Mesenchymal stem cell (in vitro differentiated cells and primary cell): ENCODE data around the gene ZNF785.
"Not testable (repeated sequence)": the region's sequence is repeated elsewhere in the genome, so short reads cannot be mapped to it uniquely, and the experiment has no call there.

ENCODE experiments used
- DNase-seq: peaks from one replicate; pipeline ENCODE4 v3.0.0-alpha.2; 2013
- H2AFZ ChIP-seq: one replicate; pipeline ENCODE4 v1.6.1; 2013; ENCODE audit warnings: low read depth, mild to moderate bottlenecking, control low read depth, inconsistent platforms, low read length, moderate library complexity
- H2AK5ac ChIP-seq: 2 replicates; pipeline ENCODE4 v1.6.1; 2013; ENCODE audit warnings: low read length, moderate library complexity, mild to moderate bottlenecking, inconsistent platforms; ENCODE audit not compliant: severe bottlenecking
- H2BK120ac ChIP-seq: one replicate; pipeline ENCODE4 v1.6.1; 2013; ENCODE audit warnings: low read depth, mild to moderate bottlenecking, inconsistent platforms, low read length, moderate library complexity
- H2BK12ac ChIP-seq, 2 experiments: one replicate each; pipeline ENCODE4 v1.6.1; 2013; ENCODE audit warnings: inconsistent platforms in 2 of 2, low read length in 2 of 2, mild to moderate bottlenecking in 2 of 2, moderate library complexity in 2 of 2, control low read depth in 1 of 2
- H2BK15ac ChIP-seq: one replicate; pipeline ENCODE4 v1.6.1; 2013; ENCODE audit warnings: mild to moderate bottlenecking, low read depth, inconsistent platforms; ENCODE audit not compliant: poor library complexity, severe bottlenecking
- H2BK5ac ChIP-seq: 2 replicates; pipeline ENCODE4 v1.6.1; 2013; ENCODE audit warnings: low read depth, mild to moderate bottlenecking, low read length, control low read depth, inconsistent platforms; ENCODE audit not compliant: poor library complexity, severe bottlenecking
- H3K14ac ChIP-seq, 2 experiments: one replicate each; pipeline ENCODE4 v1.6.1; 2013; ENCODE audit warnings: inconsistent platforms in 2 of 2, low read length in 2 of 2, control low read depth in 1 of 2, mild to moderate bottlenecking in 1 of 2, moderate library complexity in 1 of 2
- H3K18ac ChIP-seq, 2 experiments: one replicate each; pipeline ENCODE4 v1.6.1; 2013; ENCODE audit warnings: inconsistent platforms in 2 of 2, low read length in 2 of 2, control low read depth in 1 of 2, low read depth in 1 of 2, mild to moderate bottlenecking in 1 of 2
- H3K23ac ChIP-seq, 2 experiments: one replicate each; pipeline ENCODE4 v1.6.1; 2013; ENCODE audit warnings: inconsistent platforms in 2 of 2, low read length in 2 of 2, mild to moderate bottlenecking in 2 of 2, moderate library complexity in 2 of 2, control low read depth in 1 of 2
- H3K27ac ChIP-seq: 2 replicates; pipeline ENCODE4 v1.5.1; 2013; ENCODE audit warnings: mild to moderate bottlenecking, moderate library complexity, low read length, control low read depth, inconsistent platforms; ENCODE audit not compliant: poor library complexity, severe bottlenecking
- H3K27me3 ChIP-seq, 2 experiments: 2 replicates each; pipeline versions ENCODE4 v1.6.1 to v1.7.0; 2013; ENCODE audit warnings: low read length in 2 of 2, mild to moderate bottlenecking in 2 of 2, moderate library complexity in 2 of 2, control low read depth in 1 of 2, inconsistent platforms in 1 of 2; ENCODE audit not compliant: control insufficient read depth in 1 of 2, insufficient read depth in 1 of 2
- H3K36me3 ChIP-seq, 2 experiments: 2 replicates each; pipeline versions ENCODE4 v1.6.1 to v1.7.0; 2013; ENCODE audit warnings: low read length in 2 of 2, control low read depth in 1 of 2, inconsistent platforms in 1 of 2, low read depth in 1 of 2, mild to moderate bottlenecking in 1 of 2; ENCODE audit not compliant: insufficient read depth in 2 of 2, control insufficient read depth in 1 of 2
- H3K4ac ChIP-seq, 2 experiments: one replicate each; pipeline ENCODE4 v1.6.1; 2013; ENCODE audit warnings: inconsistent platforms in 2 of 2, low read length in 2 of 2, mild to moderate bottlenecking in 2 of 2, moderate library complexity in 2 of 2, control low read depth in 1 of 2, low read depth in 1 of 2
- H3K4me1 ChIP-seq: 2 replicates; pipeline ENCODE4 v1.6.1; 2013; ENCODE audit warnings: low read depth, low read length, control low read depth; ENCODE audit not compliant: control insufficient read depth, insufficient read depth
- H3K4me2 ChIP-seq: 2 replicates; pipeline ENCODE4 v1.6.1; 2013; ENCODE audit warnings: low read length, mild to moderate bottlenecking, inconsistent platforms; ENCODE audit not compliant: poor library complexity, severe bottlenecking
- H3K4me3 ChIP-seq, 2 experiments: 2 replicates each; pipeline versions ENCODE4 v1.5.1 to v1.7.0; 2013; ENCODE audit warnings: low read length in 2 of 2, mild to moderate bottlenecking in 2 of 2, control low read depth in 1 of 2, low read depth in 1 of 2; ENCODE audit not compliant: insufficient read depth in 1 of 2
- H3K79me1 ChIP-seq: replicated peaks from 2 replicates; pipeline ENCODE4 v1.6.1; 2013; ENCODE audit warnings: mild to moderate bottlenecking, control low read depth, low read length, inconsistent platforms; ENCODE audit not compliant: poor library complexity, severe bottlenecking
- H3K9ac ChIP-seq: 2 replicates; pipeline ENCODE4 v1.7.0; 2013; ENCODE audit warnings: mild to moderate bottlenecking, low read length, moderate library complexity
- H3K9me3 ChIP-seq: 2 replicates; pipeline ENCODE4 v1.7.0; 2013; ENCODE audit warnings: mild to moderate bottlenecking, low read length; ENCODE audit not compliant: control insufficient read depth
- H4K8ac ChIP-seq: one replicate; pipeline ENCODE4 v1.6.1; 2013; ENCODE audit warnings: inconsistent platforms, mild to moderate bottlenecking, low read length, moderate library complexity
- H4K91ac ChIP-seq: one replicate; pipeline ENCODE4 v1.6.1; 2013; ENCODE audit warnings: mild to moderate bottlenecking, low read length, inconsistent platforms
- WGBS: methylation state at CpG from one replicate; pipeline ENCODE4 v1.1.7; 2013; ENCODE audit warnings: mixed read lengths; 5-methylcytosine and 5-hydroxymethylcytosine counted together

ZNF785 gene

GRCh38 chr16:30541502-30542329 is 43.8 kb downstream of the ZNF785 start:
- H4K91ac ChIP-seq = peak overlapping the region; percentile 6
- no peaks in the 10 kb centered on the region for H3K79me1 ChIP-seq
- WGBS = 31% methylated on average over 10 of the region's 10 CpGs
- H2AFZ ChIP-seq = peak overlapping the region; percentile 5
- H3K36me3 ChIP-seq = no peaks in the 10 kb centered on the region
- peak overlapping the region; percentile 85 for H3K27ac ChIP-seq
- peak overlapping the region; percentile 80 for H4K8ac ChIP-seq
- H3K27me3 ChIP-seq = no peaks in the 10 kb centered on the region
- H3K9me3 ChIP-seq = no peaks in the 10 kb centered on the region
- peak overlapping the region in 1 of 2 experiments; percentile 80 for H3K18ac ChIP-seq
- H2BK15ac ChIP-seq = no peak overlapping the region
- H2BK5ac ChIP-seq = no peak overlapping the region
- peak overlapping the region in 1 of 2 experiments; percentile 61 for H3K4ac ChIP-seq
- H3K9ac ChIP-seq = peak overlapping the region; percentile 68
- peak overlapping the region in 1 of 2 experiments; percentile 94 for H2BK12ac ChIP-seq
- no peak overlapping the region for H3K23ac ChIP-seq
- peak overlapping the region; percentile 49 for H3K4me2 ChIP-seq
- peaks cover 6% of the 10 kb centered on the region for H3K4me1 ChIP-seq
- H3K14ac ChIP-seq = no peak overlapping the region
- DNase-seq = peak; percentile 78
- no peak overlapping the region for H3K4me3 ChIP-seq
- H2BK120ac ChIP-seq = no peak overlapping the region
- peak overlapping the region; percentile 68 for H2AK5ac ChIP-seq

- not testable (repeated sequence) for H3K4me3 ChIP-seq, H3K9me3 ChIP-seq, H3K18ac ChIP-seq, H2BK12ac ChIP-seq, H4K91ac ChIP-seq, H2BK15ac ChIP-seq, H3K4me1 ChIP-seq, H3K4ac ChIP-seq, H3K23ac ChIP-seq, H3K27me3 ChIP-seq, H2BK5ac ChIP-seq, H3K14ac ChIP-seq, H3K36me3 ChIP-seq, DNase-seq, H4K8ac ChIP-seq, H3K79me1 ChIP-seq, H2AFZ ChIP-seq, H2BK120ac ChIP-seq, H3K4me2 ChIP-seq
- peak overlapping the region; percentile 68 for H3K9ac ChIP-seq
- H2AK5ac ChIP-seq = peak overlapping the region; percentile 62
- H3K27ac ChIP-seq = peak overlapping the region; percentile 85
- 81% methylated on average over 9 of the region's 9 CpGs for WGBS
Measured at GRCh38 chr16:30540916-30541464, 44.5 kb downstream of the ZNF785 start.

- H2BK5ac ChIP-seq, H3K4me2 ChIP-seq, H2AFZ ChIP-seq, H2BK12ac ChIP-seq, H3K18ac ChIP-seq, H3K9me3 ChIP-seq, H3K14ac ChIP-seq, H3K9ac ChIP-seq, H2BK120ac ChIP-seq, H3K36me3 ChIP-seq, DNase-seq, H3K27me3 ChIP-seq, H4K91ac ChIP-seq, H3K4me3 ChIP-seq, H3K79me1 ChIP-seq, H4K8ac ChIP-seq, H3K4ac ChIP-seq, H3K23ac ChIP-seq, H3K27ac ChIP-seq: not testable (repeated sequence)
- peak overlapping the region; percentile 67 for H2AK5ac ChIP-seq
- H3K4me1 ChIP-seq = peaks cover 12% of the 10 kb centered on the region
- H2BK15ac ChIP-seq = peak overlapping the region; percentile 28
- 96% methylated on average over 13 of the region's 13 CpGs for WGBS
Measured at GRCh38 chr16:30539986-30540526, 45.4 kb downstream of the ZNF785 start.
